GM21360 (cell line): ENCODE data around the gene GSE1.

Experiments
- ATAC-seq: cut with Tn5 transposase; IDR thresholded peaks from one replicate; pipeline ENCODE4 v1.9.1; 2021; ENCODE audit warnings: mild to moderate bottlenecking, moderate library complexity; ENCODE audit not compliant: unreplicated experiment

GSE1 gene

DNA sequence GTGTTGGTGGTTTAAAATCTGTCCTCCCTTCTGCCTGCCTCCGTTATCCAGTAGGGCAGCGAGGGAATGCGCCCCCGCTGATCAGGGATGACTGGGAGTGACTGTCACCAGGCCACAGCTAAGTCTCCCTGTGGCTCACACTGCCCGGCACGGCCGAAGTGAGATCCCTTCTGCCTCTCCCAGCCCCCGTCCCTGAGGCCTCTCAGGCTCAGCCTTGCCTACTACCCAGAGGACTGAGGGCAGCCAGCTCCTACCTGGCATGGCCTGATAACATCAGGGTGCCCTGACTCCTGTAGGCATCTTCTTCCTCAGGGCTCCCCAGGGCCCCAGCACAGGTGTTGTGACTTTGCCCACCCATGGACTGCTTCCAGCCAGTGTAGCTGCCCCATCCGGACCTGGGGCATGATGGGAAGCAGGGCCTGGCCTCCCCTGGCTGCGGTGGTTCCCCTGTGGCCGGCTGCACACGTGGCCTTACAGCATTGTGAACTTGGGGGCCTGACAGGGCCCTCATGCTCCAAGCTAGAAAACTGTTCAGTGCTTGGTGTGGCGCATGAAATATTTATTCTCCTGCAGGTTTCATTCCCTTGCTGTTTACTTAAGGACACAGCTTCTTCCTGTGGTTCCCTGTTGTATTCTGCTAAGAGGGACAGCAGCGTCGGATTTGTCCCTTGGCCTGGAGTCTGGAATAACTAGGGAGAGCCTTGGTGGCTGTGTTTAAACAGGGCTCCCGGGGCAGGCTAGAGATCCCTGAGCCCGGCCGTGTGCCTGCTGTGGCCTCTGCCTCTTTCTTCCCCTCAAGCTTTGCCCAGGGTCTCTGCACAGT lies 45.6 kb downstream of the GSE1 start:
- no peak for ATAC-seq

GRCh38 chr16:85659336-85659735 lies 46.2 kb downstream of the GSE1 start:
- no peak for ATAC-seq

DNA sequence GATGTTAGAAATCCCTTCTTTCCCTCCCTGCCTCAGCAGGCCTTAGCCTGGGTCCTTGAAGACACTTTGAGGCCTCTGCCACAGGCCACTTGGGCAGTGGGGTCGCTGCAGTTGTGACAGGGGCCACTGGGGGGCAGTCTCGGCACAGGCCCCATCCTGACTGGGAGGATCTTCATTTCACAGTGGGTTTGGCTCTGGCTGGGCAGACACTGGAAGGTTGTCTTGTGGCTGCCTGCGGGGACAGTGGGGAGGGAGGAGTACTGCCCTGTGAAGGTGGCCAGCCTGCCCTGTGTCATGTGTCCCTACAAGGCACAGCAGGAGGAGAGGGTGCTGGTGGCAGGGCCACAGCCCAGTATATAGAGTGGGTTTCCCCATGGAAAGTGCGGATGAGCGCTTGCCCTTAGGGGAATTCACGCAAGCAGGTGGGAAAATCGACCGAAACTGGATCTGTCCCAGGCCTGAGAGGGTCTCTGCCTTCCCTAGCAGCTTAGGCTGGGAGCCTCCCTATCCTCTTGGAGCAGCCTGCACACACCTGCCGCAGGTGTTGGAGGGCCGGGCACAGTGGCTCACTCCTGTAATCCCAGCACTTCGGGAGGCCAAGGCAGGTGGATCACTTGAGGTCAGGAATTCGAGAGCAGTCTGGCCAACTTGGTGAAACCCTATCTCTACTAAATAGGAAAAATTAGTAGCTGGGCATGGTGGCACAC lies 46.8 kb downstream of the GSE1 start:
- ATAC-seq: no peak

DNA sequence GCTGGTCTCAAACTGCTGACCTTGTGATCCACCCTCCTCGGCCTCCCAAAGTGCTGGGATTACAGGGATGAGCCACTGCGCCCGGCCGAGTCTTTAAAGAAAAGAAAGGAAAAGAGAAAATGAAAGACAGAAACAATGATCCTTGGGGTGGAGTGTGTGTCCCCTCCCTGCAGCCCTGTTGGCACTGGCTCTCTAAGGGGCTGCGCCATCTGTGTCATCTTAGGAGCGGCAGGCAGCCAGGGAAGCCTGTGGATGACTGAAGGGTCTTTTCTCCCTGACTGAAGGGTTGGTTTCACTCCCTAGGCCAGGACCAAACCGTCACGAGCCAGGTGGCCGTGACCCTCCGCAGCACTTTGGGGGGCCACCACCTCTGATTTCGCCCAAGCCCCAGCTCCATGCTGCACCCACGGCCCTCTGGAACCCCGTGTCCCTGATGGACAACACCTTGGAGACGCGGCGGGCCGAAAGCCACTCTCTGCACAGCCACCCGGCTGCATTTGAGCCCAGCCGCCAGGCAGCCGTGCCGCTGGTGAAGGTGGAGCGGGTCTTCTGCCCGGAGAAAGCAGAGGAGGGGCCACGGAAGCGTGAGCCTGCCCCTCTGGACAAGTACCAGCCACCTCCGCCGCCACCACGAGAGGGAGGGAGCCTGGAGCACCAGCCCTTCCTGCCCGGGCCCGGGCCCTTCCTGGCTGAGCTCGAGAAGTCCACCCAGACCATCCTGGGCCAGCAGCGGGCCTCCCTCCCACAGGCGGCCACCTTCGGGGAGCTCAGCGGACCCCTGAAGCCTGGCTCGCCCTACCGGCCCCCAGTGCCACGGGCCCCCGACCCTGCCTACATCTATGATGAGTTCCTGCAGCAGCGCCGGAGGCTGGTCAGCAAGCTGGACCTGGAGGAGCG lies 48.0 kb downstream of the GSE1 start:
- no peak for ATAC-seq

DNA sequence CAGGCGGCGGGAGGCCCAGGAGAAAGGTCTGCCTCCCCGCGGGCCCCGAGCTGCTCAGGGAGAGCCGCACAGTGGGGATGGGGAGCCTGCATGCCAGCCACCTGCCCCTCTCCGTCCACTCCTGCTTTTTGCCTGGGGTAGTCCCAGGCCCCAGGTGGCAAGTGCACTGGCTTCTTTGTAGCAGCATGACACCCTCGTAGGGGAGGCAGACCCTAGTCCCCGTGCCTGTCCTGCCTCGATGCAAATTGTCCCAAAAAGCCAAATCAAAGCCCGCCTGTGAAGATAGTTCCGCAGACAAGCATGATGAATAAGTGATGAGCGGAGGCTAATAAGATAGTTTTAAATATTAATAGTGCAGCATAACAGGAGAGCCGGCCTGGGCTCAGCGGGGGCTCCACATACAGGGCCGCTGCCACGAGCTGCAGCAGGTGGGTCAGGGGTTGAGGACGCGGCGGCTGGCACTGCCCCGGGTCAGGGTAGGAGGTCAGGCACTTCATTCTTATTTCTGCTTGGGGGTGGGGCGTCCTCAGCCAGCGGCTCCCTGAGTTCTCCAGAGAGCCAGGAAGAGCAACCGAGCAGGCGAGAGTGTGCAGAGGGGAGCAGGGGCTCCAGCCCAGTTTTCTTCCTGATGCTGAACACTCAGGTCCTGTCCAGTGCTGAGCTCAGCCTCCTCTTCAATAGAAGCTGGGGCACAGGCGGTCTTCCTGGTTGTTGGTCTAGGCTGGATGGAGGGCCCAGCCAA lies 48.8 kb downstream of the GSE1 start:
- ATAC-seq: no peak

DNA sequence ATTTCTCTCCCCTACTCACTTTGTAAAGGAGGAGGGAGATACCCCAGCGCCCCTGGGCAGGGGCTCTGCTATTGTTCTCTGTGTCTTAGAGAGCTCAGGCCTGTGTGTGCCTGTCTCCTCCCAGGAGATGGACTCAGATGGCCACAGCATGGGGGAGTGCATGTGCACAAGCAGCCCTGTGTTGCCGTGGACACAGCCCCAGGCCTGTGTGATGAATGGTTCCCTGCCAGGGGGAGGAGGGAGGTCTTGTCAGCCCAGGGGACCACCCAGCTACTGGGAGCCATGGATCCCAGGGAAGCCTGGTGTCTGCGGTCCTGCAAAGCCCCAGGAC lies 49.3 kb downstream of the GSE1 start:
- ATAC-seq: no peak

GRCh38 chr16:85662976-85663830 lies 50.1 kb downstream of the GSE1 start:
- no peak for ATAC-seq

GRCh38 chr16:85663891-85664321 lies 50.8 kb downstream of the GSE1 start:
- ATAC-seq: no peak

DNA sequence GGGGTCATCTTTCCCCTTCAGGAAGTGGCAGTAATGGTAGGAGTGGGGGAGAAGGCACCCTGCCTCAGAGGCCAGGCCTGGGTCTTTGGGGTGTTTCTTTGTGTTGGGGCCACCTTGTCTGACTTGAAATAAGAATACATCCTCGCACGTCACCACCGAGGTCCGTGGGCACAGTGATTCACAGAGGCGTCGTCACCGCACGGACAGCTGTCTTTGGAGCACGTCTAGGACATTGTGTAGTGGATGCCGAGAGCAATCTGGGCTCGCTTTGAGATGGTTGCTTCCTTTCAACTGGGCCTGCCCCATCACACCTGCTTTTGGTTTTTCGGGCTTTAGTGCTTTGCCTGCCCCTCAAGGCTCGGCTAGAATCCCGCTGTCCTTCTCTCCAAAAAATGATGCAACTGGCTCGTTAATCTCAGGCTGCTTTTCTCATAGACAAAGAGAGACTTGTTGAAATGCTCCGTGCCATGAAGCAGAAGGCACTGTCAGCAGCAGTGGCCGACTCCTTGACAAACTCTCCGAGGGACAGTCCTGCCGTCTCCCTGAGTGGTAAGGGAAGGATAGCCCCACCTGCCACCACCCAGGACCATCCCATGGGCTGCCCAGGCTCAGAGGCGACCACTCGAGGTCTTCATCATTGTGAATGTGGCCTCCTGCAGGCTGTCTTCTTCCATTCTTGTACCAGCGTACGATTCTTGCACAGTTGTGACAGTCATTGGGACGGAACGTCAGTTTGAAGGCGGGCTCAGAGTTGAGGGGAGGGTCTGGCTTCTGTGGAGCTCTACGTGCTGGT lies 51.7 kb downstream of the GSE1 start:
- no peak for ATAC-seq

DNA sequence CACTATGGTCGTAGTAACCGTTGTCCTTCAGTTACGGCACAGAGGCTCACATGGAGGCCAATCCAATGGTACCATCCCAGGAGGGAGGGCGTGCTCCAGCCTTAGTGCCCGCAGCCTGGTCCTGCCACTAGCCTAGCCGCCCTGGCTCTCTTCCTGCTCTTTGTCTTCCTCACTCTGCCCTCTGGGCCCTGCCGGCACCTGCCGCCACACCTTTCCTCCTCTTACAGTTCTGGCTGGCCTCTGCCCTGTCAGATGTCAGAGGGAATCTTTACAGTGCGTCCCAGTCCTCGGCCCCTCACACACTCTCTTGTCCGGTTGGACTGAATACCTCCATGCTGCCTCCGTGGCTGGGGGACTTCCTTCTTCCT lies 52.2 kb downstream of the GSE1 start:
- ATAC-seq: no peak

DNA sequence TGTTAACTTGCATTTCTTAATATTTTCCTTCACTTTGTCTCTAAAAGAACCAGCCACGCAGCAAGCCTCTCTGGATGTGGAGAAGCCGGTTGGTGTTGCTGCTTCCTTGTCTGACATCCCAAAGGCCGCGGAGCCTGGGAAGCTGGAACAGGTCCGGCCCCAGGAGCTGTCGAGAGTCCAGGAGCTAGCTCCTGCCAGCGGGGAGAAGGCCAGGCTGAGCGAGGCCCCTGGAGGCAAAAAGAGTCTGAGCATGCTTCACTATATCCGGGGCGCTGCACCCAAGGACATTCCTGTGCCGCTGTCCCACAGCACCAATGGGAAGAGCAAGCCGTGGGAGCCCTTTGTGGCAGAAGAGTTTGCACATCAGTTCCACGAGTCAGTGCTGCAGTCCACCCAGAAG lies 52.8 kb downstream of the GSE1 start:
- ATAC-seq: no peak

DNA sequence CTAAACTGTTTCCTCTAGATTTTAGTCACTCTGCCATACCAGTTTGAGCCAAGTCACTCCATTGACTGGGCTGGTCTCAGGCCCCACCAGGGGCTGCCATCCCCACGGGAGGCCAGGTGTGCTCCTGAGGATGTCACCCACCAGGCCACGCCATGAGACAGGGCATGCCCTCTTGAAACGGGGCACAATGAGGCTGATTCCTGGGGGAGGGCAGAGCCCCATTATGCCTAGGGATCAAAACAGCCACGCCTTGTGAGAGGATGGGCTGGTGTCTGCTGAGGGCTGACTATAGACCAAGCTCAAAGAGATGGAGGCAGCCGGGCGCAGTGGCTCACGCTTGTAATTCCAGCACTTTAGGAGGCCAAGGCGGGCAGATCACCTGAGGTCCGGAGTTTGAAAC lies 54.1 kb downstream of the GSE1 start:
- no peak for ATAC-seq

DNA sequence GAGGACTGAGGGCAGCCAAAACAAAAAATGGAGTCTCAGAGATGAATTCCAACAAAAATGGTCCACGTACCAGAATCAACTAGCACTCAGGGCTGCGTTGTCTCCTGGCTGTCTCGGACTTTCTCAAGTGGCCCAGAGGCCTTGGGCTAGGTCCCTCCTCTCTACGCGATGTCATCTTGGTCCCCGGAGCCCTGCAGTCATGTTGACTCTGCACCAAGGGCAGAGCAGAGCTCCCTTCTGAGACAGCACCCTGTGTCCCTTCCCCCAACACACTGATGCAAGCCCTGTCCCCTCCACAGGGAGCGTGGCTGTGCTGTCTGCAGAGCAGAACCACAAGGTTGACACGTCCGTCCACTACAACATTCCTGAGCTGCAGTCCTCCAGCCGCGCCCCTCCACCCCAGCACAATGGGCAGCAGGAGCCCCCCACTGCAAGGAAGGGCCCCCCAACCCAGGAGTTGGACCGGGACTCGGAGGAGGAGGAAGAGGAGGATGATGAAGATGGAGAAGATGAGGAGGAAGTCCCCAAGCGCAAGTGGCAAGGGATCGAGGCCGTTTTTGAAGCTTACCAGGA lies 54.8 kb downstream of the GSE1 start:
- no peak for ATAC-seq

DNA sequence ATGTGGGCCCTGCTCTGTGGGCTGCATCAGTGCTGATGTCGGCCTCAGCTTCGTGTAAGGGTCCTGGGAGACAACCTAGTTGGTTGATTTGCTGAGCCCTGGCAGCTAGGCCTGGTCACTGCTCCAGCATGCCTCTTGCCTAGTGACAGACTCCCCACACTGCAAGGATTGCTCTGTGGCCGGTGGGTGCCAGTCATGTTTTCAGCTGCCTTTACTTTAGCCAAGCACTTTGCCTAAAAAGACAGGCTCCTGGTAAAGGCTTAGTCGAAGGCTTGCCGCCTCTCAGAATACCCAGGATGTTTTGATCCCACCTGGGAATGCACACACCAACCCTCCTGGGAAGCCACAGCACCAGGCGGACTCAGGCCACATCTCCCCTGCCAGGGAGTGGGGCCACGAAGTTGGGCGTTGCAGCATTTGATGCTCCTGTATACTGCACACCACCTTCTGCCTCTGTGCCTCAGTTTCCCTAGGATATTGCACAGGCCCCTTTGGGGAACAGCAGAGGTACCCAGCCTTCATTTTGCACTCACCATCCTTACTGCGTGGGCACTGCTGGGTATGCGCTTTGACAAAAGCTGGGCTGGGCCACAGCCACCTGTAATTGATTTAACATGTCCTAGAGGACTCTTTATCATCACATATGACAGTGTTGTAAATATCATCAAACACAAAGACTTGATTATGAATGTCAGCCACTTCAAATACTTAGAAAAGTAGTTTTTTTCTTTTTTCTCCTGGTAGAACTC lies 55.7 kb downstream of the GSE1 start:
- no peak for ATAC-seq

DNA sequence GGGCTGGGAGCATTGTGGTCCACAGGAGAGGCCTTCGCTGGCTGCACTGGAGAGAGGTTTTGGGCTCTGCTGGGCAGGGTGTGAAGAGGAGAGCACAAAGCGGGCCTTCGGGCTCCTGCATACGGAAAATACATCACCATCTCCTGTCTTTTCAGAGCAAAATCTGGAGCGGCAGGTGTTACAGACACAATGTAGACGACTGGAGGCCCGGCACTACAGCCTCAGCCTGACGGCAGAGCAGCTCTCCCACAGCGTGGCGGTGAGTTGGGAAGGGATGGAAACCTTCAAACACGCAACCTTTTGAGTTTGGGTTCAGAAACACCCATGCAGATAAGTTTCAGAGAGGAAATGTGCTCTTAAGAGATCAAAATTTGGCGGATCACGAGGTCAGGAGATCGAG lies 57.7 kb downstream of the GSE1 start:
- no peak for ATAC-seq

GRCh38 chr16:85673529-85674417 lies 60.7 kb downstream of the GSE1 start:
- no peak for ATAC-seq

DNA sequence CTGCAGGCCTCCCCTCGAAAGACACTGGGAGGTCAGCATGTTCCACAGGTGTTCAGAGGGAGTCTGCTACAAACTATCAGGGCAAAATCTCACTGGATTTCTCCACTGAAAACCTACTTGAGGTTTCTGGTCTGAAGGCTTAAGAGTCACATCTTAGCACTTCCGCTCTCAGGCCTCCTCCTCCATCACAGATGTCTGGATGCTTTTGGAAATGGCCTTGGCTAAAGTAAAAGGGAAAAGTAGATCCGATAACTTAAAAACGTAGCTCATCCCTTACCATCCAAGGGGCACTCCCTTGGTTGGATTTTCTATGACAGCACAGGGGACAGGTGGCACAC lies 61.3 kb downstream of the GSE1 start:
- ATAC-seq: no peak
